Nephron progenitor cell (in vitro differentiated cells): ENCODE measurements around the gene VWCE.

Experiments
- DNase-seq: peaks from one replicate; pipeline ENCODE4 v3.0.0; 2021
- H3K27ac Mint-ChIP-seq: 2 replicates; pipeline ENCODE4 v1.8.0; 2021; ENCODE audit warnings: mild to moderate bottlenecking, moderate library complexity, mixed read lengths
- H3K27me3 Mint-ChIP-seq: 2 replicates; pipeline ENCODE4 v1.8.0; 2021; ENCODE audit warnings: mild to moderate bottlenecking, low read depth, mixed read lengths; ENCODE audit not compliant: poor library complexity
- H3K36me3 Mint-ChIP-seq: 2 replicates; pipeline ENCODE4 v1.8.0; 2021; ENCODE audit warnings: low read depth, mixed read lengths
- H3K4me1 Mint-ChIP-seq: 2 replicates; pipeline ENCODE4 v1.8.0; 2021; ENCODE audit warnings: mixed read lengths
- H3K4me3 Mint-ChIP-seq: 2 replicates; pipeline ENCODE4 v1.8.0; 2021; ENCODE audit warnings: mild to moderate bottlenecking, moderate library complexity, mixed read lengths
- H3K9me3 Mint-ChIP-seq: 2 replicates; pipeline ENCODE4 v1.8.0; 2021; ENCODE audit warnings: mild to moderate bottlenecking, moderate library complexity, mixed read lengths
- CTCF ChIP-seq: fragments of 200-600 bp; sonication (generic); IDR thresholded peaks from 2 replicates; pipeline ENCODE4 v1.5.0; 2021; ENCODE audit warnings: antibody characterized with exemption

The VWCE gene

GRCh38 chr11:61280883-61281580 is 14.1 kb downstream of the VWCE start:
- Mint-ChIP-seq H3K27me3 (peaks cover 14% of the 10 kb centered on the region), H3K4me1 (peaks cover 26% of the 10 kb centered on the region), H3K27ac (no peak overlapping the region), H3K36me3 (peaks cover 70% of the 10 kb centered on the region), H3K4me3 (peak overlapping the region; percentile 14), H3K9me3 (no peaks in the 10 kb centered on the region)
- TF ChIP-seq CTCF = no peak
- no peak for DNase-seq

GRCh38 chr11:61279934-61280659 is 15.0 kb downstream of the VWCE start:
- Mint-ChIP-seq H3K27me3 (peaks cover 14% of the 10 kb centered on the region), H3K36me3 (peaks cover 61% of the 10 kb centered on the region), H3K4me1 (peaks cover 25% of the 10 kb centered on the region), H3K4me3 (no peak overlapping the region), H3K9me3 (no peaks in the 10 kb centered on the region), H3K27ac (no peak overlapping the region)
- no peak for TF ChIP-seq CTCF
- DNase-seq = no peak

GRCh38 chr11:61278001-61278470 is 17.1 kb downstream of the VWCE start:
- Mint-ChIP-seq H3K27ac (peak overlapping the region; percentile 85), H3K4me3 (peak overlapping the region; percentile 51), H3K36me3 (peaks cover 54% of the 10 kb centered on the region), H3K27me3 (peaks cover 10% of the 10 kb centered on the region), H3K9me3 (no peaks in the 10 kb centered on the region), H3K4me1 (peaks cover 25% of the 10 kb centered on the region)
- no peak for TF ChIP-seq CTCF
- no peak for DNase-seq

- Mint-ChIP-seq H3K36me3 (peaks cover 50% of the 10 kb centered on the region), H3K27ac (no peak overlapping the region), H3K9me3 (no peaks in the 10 kb centered on the region), H3K27me3 (peaks cover 6% of the 10 kb centered on the region), H3K4me1 (peaks cover 25% of the 10 kb centered on the region), H3K4me3 (no peak overlapping the region)
- no peak for DNase-seq
- TF ChIP-seq CTCF = no peak
These were observed 17.7 kb downstream of the VWCE start for GRCh38 chr11:61277186-61278000.

GRCh38 chr11:61275191-61275590 is 19.9 kb downstream of the VWCE start:
- no peak for TF ChIP-seq CTCF
- Mint-ChIP-seq H3K27ac (no peak overlapping the region), H3K27me3 (no peaks in the 10 kb centered on the region), H3K9me3 (no peaks in the 10 kb centered on the region), H3K4me3 (no peak overlapping the region), H3K4me1 (peaks cover 20% of the 10 kb centered on the region), H3K36me3 (peaks cover 38% of the 10 kb centered on the region)
- no peak for DNase-seq
